DMS153 treated with DMSO at 0.1 percent for 48 hours (cell line): ENCODE results near the gene ADCY2.

Experiments used
- DNase-seq: peaks from one replicate; lab custom pipeline; 2025; ENCODE audit not compliant: unreplicated experiment; lab: John Stamatoyannopoulos, UW

The ADCY2 gene

DNA sequence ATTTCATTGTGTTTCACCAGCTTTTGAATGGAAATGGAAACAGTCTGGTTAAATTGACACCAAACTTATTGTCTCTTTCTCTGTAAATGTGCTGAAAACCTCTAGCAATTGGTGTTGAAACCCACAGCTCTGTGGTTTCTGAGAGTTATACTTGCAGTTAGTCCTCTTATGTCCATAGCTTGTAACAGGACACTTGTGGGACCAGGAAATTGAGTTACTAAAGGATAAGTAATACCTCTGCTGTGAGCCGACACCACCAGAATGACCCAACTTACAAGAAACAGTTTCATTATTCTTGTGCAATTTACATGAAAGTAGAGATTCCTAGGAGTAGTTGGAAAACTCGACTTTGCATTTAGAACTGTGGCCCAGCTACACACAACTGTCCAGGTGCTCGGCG, 263.5 kb downstream of the ADCY2 start:
- DNase-seq = no peak

DNA sequence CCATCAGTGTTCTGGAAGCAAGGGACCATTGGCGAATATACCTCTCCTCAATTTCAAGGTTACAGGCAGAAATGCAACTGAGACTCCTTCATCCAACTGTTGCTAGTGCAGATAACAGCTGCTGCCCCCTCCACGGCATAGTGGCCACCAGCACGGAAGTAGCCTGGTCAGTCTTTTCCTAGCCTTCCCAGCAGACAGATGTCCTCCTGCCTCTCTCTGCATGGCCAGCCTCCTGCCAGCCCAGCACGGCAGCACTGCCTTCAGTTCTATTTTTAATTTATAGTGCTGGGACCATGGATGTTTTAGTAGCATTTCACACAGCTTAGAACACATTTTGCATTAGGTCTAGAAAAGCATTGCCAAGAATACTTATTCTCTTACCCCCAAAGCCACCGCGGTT, 266.4 kb downstream of the ADCY2 start:
- no peak for DNase-seq

DNA sequence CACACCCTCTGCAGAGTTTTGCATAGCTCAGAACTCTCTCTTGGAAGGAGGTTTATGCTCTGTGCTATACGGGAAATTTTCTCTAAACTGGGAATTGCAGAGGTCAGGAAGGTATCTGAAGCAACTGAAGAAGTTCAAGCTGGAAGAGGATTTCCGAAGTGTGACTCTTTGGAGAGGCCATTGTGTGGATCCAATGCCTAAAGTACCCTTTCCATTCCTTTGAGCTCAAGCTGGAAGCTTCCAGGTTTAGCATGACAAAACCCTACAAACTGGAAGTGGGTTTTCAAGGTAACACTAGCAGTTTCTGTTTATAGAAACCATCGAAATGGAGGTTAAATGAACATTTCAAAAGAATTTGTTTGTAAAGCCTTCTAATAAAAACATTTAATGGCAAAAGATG, 267.9 kb downstream of the ADCY2 start:
- DNase-seq = no peak

DNA sequence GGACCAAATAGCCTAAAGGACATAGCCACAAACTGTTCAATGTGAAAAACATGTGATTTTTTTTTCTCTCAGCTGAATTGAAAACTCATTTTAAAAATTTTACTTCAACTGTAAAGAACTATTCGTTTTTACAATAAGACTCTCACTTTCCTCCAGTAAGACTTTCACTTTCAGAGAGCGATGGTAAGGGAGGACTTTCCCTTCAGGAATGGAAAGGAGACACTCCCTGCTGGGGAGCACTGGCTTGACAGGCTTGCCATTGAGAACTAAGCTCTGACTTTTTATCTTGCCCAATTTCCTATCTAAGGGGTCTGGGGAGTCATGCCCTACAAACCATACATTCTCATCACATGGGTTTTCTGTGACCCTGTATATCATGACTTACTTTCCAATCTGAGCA, 268.3 kb downstream of the ADCY2 start:
- no peak for DNase-seq

DNA sequence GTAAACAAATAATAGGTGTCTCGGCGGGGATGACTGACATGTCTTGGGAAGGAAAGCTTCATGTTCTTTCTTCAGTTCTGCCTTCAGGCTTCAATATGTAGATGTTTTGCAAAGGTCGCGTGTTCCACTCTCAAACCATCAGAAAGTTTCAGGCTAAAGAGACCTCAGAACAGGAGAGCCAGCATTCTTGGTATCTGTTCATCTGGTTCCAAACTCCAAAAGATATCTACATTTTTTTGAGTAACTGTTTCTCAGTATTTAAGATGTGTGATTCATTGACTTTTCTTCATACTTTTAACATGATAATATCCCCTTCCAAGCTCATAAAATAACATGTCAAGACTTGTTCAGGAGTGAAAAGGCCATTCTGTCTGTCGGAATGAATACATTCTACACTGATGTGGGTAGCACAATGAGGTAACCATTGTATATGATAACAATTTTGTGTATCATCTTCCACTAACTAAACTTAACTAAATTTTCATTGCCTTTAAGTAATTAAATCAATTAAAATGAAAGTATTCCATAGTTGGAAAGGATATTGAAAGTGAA, 271.4 kb downstream of the ADCY2 start:
- no peak for DNase-seq

DNA sequence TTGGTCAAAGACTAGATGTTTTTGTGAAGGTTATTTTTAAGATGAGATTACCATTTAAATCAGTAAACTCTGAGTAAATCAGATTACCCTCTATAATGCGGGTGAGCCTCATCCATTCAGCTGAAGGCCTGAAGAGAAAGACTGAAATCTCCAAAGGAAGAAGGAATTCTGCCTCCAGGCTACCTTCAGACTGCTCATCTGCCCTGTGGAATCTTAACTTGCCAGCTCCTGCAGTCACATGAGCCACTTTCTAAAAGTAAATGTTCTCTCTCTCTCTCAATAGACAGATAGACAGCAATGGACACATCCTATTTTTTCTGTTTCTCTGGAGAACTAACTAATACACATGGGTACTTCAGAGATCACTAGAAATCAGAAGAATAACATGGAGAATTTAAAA, 272.2 kb downstream of the ADCY2 start:
- DNase-seq = no peak

DNA sequence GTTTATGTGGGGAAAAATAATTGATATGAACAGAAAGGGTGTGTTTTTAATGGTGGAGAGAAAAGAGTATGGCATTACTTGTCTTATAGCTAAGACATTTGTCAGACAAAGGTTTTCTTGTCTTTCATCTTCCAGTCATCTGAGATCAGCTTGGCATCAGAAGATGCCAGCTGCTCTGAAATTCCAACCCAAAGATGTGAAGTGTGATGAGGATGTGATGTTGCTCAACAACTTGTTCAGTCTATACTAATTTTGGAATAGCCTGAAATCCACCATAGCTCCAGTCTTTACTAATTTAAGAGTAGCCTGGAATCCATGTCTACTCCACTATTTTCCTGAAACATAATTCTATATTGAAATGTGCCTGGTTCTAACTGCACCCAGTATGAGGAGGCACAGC, 272.7 kb downstream of the ADCY2 start:
- no peak for DNase-seq

DNA sequence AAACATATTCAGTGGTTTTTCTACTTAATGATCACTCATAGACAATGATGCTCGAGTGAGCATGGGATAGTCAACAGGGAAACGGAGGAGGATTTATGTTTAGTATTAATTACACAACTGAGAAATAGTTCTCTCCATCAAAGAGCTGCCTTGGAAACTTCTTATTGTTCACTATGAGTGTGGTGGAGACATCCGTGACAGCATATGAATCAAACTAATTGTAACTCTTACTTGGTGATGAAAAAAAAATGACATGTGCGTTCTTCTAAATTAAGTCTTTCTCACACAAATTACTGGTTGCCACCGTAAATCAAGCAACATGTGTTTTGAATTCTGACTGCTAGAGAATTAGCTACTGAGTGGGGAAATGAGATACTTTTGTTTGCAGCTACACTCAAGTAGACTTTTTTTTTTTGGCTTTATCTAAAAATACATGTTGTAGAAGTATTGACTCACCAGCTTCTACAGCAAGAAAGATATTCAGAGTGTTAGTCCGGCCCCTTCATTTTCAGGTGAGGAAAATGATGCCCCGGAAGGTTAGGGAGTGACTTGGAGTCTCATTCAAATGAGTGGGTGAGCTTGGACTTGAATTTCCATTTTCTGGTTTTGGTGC, 275.5 kb downstream of the ADCY2 start:
- no peak for DNase-seq

DNA sequence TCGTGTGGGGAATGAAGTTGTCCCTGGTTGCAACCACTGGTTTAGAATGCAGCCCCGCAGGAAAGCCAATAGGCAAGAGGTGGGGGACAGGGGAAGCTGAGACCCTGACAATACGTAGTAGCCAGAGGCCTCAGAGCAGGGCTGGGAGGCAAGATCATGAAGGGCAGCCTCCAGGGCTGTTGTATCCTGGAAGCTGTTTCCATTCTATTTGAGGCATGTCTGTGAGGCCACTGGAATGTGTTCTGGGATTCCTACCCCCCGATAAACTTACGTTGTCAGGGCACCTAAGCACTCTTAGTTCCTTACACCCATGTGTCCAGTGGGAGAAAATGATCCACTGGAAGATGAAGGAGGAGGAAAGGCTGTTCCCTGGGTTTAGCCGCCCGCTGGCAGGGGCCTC, 277.7 kb downstream of the ADCY2 start:
- no peak for DNase-seq

DNA sequence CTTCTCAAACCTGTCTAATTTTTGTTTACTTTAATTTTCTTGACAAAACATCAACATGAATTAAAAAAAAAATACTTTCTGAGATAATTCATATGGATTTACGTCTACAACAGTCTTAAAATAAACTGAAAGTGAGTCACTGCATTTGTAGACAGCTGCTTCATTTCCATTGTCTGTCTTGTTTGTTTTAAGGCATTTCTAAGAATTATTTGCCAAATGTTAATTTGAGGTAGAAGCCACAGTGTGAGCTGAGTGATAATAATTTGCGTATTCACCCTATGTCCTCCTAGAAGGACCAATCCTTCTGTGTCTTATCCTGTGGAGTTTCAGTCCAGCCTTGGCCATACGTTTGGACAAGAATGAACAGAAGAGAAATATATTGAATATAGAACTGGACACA, 280.5 kb downstream of the ADCY2 start:
- no peak for DNase-seq

DNA sequence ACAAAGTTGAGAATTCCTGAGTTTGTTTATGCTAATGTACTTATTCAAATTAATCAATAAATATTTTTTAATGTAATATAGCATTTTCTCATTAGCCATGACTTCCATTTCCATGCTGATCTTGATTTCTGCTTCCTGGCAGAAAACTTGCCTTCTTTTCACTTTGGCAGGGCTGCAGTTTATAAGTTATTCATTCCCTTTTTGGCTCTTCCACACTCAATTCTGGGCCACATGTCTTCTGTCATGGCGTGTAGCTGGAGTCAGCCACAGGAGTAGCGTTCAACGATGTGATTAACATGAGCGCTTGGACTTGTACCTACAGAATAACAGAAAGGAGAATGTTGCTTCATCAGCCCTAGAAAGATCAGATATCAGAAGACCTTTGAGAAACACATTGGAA, 282.1 kb downstream of the ADCY2 start:
- DNase-seq = peak; percentile 8

DNA sequence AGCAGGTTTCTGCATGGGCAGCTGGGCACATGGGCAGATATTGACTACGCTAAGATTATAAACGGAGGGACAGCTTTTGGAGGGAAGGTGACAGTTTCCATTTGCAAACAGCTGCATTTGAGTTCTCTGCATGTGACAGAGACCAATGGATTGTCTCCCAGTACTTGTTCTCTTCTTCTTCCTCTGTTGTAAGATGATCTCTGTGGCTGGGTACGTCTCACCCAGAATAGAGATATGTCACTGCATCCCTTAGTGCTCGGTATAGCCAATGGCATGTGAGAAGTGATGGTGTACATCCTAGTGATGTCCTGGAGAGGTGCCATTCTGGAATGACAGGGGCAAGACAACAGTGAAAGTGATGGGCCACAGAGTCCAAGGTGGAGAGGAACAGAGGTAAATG, 283.7 kb downstream of the ADCY2 start:
- no peak for DNase-seq

DNA sequence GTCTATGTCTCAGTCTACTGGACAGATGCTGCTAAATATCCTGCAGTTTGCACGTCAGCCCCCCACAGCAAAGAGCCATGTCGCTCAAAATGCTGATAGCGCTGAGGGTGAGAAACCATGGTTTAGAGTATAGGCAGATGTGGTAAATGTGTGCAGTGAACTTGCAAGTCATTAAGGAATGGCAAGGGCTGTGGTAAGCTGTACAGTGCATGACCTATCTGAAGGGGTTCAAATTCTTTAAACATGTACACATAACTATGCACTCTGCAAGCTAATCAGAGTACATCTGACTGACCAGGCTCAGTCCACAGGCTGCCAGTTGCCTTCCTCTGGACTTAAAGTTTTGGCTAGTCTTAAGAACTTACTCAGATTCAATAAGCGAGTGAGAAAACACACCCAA, 284.3 kb downstream of the ADCY2 start:
- DNase-seq = no peak

DNA sequence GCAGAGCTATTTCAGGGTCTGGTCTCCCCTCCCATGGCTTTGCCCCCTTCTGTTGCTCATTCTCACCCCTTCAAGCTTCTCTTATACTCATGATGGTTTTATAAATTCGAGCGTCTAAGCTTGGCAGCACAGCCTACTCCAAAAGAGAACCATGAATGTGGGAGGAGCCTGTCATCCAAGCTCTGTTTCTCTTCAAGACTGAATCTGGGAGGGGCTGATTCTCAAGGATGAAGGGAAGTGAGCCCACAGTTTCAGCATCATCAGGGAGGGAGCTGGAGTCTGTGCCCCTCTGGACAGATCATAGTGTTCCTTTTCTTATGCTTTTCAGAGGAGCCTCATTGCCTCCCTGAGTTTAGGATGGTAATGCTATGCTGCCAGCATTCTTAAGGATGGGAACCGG, 286.4 kb downstream of the ADCY2 start:
- no peak for DNase-seq

DNA sequence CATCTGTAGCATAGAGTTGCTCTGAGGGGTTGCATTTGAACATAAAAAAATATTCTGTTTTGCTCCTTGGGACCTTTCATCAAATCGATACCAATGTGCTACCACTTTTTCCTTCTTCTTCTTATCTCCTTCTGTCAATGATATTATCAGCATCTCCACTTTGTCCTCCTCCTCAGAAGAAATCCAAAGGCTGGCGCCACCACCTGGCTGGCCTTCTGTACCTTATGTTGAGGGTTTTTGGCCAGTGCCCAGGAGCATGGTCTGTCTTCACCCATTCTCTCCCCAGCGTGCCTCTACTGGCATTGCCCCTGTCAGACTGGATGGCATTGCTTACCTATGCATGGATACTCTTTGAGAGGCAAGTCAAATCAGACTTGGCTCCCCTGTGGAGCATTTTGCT, 287.8 kb downstream of the ADCY2 start:
- no peak for DNase-seq

DNA sequence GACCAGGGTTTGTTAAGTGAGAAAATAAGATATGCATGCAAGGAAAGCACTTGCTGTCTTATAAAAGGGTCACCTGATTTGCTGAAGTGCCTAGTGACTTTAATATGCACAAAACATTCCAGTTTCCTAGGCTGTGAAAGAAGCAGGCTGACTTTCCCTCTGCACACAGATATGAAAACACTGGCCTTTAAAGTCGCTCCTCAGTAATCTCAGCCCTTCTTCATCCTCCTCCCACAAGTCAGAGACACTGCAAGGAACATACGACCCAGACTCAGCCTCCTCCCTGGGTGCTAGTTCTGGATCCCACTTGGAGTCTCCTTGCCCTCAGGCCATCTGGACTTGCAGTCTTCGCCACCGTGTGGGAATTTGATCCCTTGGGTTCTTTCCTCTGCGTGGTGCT, 288.9 kb downstream of the ADCY2 start:
- no peak for DNase-seq

DNA sequence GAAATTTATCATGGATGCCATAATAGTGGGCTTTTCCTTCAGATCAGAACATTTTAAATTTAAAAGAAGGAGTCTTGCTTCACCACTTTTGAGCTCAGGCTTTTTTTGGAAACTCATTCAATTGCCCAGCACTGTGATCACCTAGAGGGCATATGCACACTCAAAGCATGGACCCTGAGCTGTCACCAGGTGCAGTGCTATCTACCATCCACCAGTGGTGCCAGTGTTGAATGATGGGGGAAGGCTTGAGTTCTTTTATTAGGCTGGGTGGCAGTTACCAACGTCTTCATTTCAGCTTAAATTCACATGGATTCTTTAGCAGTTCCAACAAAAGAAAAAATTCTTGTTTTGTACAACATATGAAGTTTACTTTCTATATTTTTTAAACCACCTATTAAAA, 290.9 kb downstream of the ADCY2 start:
- DNase-seq = no peak

DNA sequence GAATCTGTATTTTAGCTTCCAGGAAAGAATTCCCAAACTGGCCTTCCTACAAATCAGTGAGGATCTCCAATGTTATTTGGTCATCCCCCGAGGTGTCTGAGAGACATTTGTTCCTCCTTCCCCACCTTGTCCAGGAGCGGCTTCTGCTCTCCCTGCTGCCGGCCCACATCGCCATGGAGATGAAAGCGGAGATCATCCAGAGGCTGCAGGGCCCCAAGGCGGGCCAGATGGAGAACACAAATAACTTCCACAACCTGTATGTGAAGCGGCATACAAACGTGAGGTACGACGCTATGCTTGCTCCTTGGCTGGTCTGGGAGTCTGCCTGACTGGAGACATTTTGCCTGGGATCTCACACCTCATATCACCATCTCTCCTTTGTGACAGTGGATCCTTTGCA, 294.6 kb downstream of the ADCY2 start:
- no peak for DNase-seq

DNA sequence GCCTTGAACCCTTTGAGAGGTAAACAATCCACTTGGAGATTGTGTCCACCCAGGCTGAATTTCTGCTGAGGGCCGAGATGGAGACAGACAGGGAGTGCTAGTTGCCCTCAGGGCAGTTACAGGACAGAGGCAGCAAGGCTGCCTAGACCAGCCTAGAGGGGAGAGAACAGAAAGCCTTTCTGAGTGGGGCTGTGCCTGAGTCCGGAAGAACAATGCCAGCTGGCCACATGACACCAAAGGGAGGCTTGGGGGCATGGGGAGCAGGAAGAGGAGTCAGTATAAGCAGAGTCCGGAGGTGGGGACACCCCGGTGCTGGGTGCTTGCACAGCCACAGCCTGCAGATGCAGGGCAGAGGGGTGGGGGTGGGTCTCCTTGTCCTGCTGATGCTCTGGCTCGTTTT, 309.3 kb downstream of the ADCY2 start:
- no peak for DNase-seq

DNA sequence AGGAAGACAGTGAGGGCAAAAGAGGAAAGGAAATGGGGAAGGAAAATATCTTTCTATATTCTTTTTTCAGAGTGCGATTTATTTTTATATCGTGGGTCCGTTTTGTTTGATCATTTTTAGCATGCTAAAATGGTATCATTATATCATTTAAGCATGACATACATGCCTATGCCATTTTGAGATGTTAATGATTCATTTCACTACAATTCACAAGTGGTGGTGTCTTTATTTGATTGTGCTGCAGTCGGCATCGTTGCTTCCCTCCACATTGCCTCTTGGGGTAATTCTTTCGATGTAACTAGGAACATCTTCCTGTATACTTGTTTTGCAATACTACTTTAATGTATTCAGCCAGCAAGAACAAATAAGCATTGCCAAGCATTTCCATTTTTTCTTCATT, 309.8 kb downstream of the ADCY2 start:
- no peak for DNase-seq

DNA sequence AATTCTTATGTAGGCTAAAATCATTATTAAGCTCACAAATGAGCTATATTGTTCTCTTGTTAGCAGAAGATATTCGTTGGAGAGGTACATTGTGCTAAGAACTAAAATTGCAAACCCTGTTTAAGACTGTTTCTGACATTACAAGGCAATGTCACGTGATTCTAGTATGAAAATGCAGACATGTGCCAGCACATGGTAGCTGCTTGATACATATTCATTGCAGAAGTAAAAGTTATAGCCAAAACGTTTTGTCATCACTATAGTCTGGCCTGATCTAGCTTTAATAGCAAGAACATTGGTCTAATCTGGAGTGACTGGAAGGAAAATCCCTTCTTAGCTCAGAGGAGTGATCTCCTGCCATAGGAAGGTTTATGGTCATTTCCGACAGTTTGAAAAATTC, 310.3 kb downstream of the ADCY2 start:
- no peak for DNase-seq

DNA sequence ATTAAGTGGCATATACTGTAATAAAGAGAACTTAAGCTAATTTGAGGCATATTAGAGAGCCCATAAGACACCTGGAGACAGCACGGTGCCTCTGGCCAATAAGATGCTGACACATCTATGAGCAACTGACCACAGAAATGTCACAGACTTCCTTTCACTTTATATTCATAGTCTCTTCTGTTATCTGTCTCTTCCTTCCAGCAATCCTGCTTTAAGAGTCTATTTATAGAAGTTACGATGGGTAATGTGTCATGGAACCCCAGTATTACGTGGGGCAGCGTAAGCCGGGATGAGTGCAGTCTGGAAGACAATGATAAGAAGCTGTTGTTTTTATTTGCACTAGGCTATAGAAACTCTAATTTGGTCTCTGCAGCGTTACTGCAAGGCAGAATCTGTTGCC, 318.2 kb downstream of the ADCY2 start:
- no peak for DNase-seq

DNA sequence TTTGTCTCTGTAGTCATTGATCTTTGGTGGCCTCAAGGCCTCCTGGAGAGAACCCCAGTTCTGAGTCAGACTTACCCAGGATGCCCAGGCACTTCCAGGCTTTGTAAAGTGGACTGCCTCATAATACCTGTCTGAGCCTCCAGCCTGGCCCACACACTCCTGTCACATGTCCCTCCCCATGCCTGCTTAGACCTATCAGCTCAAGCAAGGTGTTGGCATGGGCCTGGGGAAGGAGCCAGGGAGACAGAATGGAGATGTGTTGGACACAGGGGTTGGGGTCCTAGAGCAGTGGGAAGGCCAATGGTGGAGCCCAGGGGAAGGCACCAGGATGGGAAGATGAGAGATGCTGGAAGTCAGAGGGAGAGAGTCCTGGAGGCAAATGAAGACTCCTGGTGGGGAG, 318.8 kb downstream of the ADCY2 start:
- DNase-seq = no peak

DNA sequence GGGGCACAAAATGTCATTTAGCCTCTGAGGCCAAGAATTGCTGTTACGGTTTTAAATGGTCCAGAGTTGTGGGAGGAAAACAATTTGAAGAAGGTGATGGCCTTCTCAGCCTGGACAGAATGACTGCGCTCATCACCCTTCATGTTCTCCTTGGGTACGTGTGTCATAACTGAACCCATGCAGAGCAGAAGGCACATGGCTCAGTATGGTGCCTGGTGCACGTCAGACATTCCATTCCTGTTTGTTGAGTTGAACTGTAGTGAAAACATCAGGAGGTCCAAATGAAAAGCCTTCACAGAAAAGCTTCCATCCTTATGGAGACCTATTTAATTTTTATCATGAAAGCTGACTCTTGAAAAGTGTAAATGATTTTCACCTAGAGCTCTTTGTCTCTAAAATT, 321.8 kb downstream of the ADCY2 start:
- no peak for DNase-seq
